Measurements from ENCODE around the gene F12. TPM values are rescaled to one million over a fixed set of nuclear protein-coding genes. Genes with fewer than 3 reads are reported as not detected.

The F12 gene
- total RNA-seq, 1 experiment from 2014 or later: 10.0 TPM

DNA sequence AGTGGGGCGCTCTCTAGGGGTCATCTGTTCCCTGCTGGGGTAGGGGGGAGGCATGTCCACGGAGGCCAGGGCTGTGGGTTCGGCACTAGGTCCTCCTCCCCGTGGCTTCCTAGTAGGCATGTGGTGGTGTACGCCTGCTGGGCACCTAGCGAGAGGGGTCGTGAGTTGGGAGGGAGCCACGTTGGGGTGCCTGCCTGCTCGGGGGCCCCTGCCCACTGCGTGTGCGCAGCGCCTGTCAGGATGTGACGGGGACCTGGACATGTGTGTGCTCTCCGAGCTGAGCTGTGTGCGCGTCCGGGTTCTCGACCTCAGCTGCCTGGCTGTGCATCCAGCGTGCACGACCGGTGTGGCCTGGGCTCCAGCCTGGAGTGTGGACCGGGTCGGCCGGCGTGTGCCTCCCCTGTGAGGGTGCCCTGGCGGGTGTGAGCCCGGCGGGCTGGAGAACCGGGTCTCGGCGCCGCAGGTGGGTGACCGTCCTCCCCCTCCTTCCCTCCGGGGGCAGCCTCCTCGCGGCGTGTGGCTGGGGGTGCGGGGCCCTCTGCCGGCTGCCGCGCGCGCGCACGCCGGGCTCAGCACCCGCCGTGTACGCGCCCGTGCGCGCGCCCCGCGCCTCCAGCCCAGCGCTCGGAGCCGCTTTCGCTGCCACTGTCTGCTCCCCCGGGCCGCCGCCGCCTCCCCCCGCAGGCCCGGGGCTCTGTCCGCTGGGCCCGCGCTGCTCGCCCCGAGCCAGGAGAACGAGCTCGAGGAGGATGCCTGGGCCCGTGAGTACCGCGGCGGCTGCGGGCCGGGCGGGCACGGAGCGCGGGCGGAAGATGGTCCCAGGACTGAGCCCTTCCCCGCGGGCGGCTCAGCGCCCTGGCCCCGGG lies 37.1 kb upstream of the F12 start, which contains the start of gene PRR7:
Gene PRR7, plus strand, starts transcription at position 615 of the 866 bp plus-strand sequence. CDS start 8,254 bp downstream, outside the sequence.
- no peaks in the 10 kb centered on the region for H3K9me3 Mint-ChIP-seq
- ChIA-PET POLR2A (interaction anchor here (0.6 to 5.8 kb wide), 9 partner anchors 9 to 735 kb away, joined by 3 to 38 read pairs (median 5); partner anchors contain the start of genes GRK6 and PDLIM7), CTCF (interaction anchor here (0.6 to 15.8 kb wide), 17 partner anchors 9 to 135 kb away, joined by 3 to 171 read pairs (median 7); partner anchors contain the start of genes GRK6, MXD3 and PDLIM7)
- H3K36me3 Mint-ChIP-seq: no peaks in the 10 kb centered on the region
- peak within 1 kb of the TSS; percentile 66 for H3K4me3 Mint-ChIP-seq
- peak; percentile 60 for DNase-seq (ENCODE audit: low spot score)
- TF ChIP-seq HMGA2 (CRISPR knock-in tag; IDR thresholded peaks at IDR 0.05) (no peak), ZNF423 (CRISPR knock-in tag; IDR thresholded peaks at IDR 0.05) (peak; percentile 49; the same call in 1 of the 2 replicates), ZNF416 (CRISPR knock-in tag; IDR thresholded peaks at IDR 0.05) (0 out of 2 replicates have a peak, but pooled peaks have one; percentile 12), JAZF1 (CRISPR knock-in tag; IDR thresholded peaks at IDR 0.05) (no peak), NFATC4 (CRISPR knock-in tag; IDR thresholded peaks at IDR 0.05) (0 out of 2 replicates have a peak, but pooled peaks have one; percentile 33), GTF2I (CRISPR knock-in tag; conservative IDR thresholded peaks at IDR 0.05) (no peak), TEAD1 (CRISPR knock-in tag; IDR thresholded peaks at IDR 0.05) (peak; percentile 5; the same call in 1 of the 2 replicates), ZNF317 (CRISPR knock-in tag; IDR thresholded peaks at IDR 0.05; ENCODE audit: borderline replicate concordance, low read depth) (no peak), CREM (CRISPR knock-in tag; IDR thresholded peaks at IDR 0.05) (no peak), ESRRA (CRISPR knock-in tag; IDR thresholded peaks at IDR 0.05; ENCODE audit: borderline replicate concordance) (no peak), FOXP1 (CRISPR knock-in tag; IDR thresholded peaks at IDR 0.05; ENCODE audit: borderline replicate concordance) (peak; percentile 52; the same call in 1 of the 2 replicates), EMX1 (CRISPR knock-in tag; IDR thresholded peaks at IDR 0.05) (peak; percentile 44; the same call in 1 of the 2 replicates)
- TF ChIP-seq, protein P1, sequence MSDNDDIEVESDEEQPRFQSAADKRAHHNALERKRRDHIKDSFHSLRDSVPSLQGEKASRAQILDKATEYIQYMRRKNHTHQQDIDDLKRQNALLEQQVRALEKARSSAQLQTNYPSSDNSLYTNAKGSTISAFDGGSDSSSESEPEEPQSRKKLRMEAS (CRISPR knock-in tag; IDR thresholded peaks at IDR 0.05): peak; percentile 57
- TF ChIP-seq, protein P2, sequence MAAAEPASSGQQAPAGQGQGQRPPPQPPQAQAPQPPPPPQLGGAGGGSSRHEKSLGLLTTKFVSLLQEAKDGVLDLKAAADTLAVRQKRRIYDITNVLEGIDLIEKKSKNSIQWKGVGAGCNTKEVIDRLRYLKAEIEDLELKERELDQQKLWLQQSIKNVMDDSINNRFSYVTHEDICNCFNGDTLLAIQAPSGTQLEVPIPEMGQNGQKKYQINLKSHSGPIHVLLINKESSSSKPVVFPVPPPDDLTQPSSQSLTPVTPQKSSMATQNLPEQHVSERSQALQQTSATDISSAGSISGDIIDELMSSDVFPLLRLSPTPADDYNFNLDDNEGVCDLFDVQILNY (CRISPR knock-in tag; IDR thresholded peaks at IDR 0.05): 0 out of 2 replicates have a peak, but pooled peaks have one; percentile 33
- TF ChIP-seq, protein P3, sequence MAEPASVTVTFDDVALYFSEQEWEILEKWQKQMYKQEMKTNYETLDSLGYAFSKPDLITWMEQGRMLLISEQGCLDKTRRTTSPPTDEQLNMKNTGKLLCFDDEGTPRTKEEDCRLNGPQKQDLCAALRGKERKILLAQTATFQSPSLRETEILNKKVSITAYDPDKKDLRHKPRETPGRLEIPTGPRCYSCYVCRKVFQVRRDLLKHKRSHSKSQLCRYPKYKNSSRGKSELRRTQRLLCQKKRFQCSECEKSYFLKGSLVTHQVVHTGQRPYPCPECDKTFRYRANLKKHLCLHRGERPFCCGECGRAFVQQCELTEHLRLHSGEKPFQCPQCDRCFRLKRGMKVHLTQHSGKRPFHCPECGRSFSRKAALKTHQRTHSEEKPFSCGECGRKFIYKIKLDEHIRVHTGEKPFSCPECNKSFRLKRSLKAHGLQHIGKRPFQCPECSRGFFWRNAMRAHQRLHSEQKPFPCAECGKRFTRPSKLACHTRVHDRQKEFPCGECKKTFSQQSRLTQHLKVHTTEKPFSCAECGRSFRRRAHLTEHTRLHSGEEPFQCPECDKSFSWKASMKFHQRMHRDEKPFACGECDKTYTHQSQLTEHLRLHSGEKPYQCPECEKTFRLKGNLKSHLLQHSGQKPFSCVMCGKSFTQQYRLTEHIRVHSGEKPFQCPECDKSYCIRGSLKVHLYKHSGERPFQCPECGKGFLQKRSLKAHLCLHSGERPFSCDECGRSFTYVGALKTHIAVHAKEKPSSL (CRISPR knock-in tag; conservative IDR thresholded peaks at IDR 0.05): 0 out of 2 replicates have a peak, but pooled peaks have one; percentile 49
- TF ChIP-seq, protein P4, sequence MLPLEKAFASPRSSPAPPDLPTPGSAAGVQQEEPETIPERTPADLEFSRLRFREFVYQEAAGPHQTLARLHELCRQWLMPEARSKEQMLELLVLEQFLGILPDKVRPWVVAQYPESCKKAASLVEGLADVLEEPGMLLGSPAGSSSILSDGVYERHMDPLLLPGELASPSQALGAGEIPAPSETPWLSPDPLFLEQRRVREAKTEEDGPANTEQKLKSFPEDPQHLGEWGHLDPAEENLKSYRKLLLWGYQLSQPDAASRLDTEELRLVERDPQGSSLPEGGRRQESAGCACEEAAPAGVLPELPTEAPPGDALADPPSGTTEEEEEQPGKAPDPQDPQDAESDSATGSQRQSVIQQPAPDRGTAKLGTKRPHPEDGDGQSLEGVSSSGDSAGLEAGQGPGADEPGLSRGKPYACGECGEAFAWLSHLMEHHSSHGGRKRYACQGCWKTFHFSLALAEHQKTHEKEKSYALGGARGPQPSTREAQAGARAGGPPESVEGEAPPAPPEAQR (CRISPR knock-in tag; IDR thresholded peaks at IDR 0.05): no peak
- peak; percentile 14 for ATAC-seq
- peaks cover 44% of the 10 kb centered on the region for H3K4me1 Mint-ChIP-seq
- H3K27me3 Mint-ChIP-seq (ENCODE audit: low read depth): peaks cover 41% of the 10 kb centered on the region
- H3K27ac Mint-ChIP-seq: no peak within 1 kb of the TSS

DNA sequence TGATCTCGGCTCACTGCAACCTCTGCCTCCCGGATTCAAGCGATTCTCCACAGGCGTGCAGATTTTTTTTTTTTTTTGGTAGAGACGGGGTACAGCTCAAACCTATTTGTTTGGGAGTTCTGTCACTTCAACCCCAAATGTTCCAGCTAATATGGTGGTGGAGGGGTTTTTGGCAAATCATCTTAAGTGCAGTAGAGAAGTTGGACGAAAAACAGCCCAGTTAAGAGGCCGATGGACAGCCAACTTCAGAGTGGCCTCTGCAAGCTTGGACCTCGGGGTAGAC lies 36.5 kb upstream of the F12 start:
- TF ChIP-seq HMGA2 (CRISPR knock-in tag; IDR thresholded peaks at IDR 0.05) (no peak), JUN (CRISPR knock-in tag; IDR thresholded peaks at IDR 0.05) (no peak), MYBL2 (CRISPR knock-in tag; IDR thresholded peaks at IDR 0.05) (no peak), ATF1 (CRISPR knock-in tag; IDR thresholded peaks at IDR 0.05) (no peak), ZNF138 (CRISPR knock-in tag; conservative IDR thresholded peaks at IDR 0.05) (no peak)
- TF ChIP-seq, protein P5, sequence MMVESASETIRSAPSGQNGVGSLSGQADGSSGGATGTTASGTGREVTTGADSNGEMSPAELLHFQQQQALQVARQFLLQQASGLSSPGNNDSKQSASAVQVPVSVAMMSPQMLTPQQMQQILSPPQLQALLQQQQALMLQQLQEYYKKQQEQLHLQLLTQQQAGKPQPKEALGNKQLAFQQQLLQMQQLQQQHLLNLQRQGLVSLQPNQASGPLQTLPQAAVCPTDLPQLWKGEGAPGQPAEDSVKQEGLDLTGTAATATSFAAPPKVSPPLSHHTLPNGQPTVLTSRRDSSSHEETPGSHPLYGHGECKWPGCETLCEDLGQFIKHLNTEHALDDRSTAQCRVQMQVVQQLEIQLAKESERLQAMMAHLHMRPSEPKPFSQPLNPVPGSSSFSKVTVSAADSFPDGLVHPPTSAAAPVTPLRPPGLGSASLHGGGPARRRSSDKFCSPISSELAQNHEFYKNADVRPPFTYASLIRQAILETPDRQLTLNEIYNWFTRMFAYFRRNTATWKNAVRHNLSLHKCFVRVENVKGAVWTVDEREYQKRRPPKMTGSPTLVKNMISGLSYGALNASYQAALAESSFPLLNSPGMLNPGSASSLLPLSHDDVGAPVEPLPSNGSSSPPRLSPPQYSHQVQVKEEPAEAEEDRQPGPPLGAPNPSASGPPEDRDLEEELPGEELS (CRISPR knock-in tag; IDR thresholded peaks at IDR 0.05): no peak
- TF ChIP-seq, protein P6, sequence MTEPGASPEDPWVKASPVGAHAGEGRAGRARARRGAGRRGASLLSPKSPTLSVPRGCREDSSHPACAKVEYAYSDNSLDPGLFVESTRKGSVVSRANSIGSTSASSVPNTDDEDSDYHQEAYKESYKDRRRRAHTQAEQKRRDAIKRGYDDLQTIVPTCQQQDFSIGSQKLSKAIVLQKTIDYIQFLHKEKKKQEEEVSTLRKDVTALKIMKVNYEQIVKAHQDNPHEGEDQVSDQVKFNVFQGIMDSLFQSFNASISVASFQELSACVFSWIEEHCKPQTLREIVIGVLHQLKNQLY (CRISPR knock-in tag; IDR thresholded peaks at IDR 0.05): no peak
- CTCF ChIA-PET: interaction anchor here (0.9 to 15.8 kb wide), 14 partner anchors 9 to 135 kb away, joined by 3 to 171 read pairs (median 6); partner anchors contain the start of genes GRK6, MXD3 and PDLIM7
- Mint-ChIP-seq H3K27me3 (ENCODE audit: low read depth) (peaks cover 38% of the 10 kb centered on the region), H3K4me1 (peaks cover 44% of the 10 kb centered on the region), H3K27ac (no peak overlapping the region), H3K4me3 (peak overlapping the region; percentile 66), H3K9me3 (no peaks in the 10 kb centered on the region), H3K36me3 (no peaks in the 10 kb centered on the region)
- ATAC-seq (no peak), DNase-seq (ENCODE audit: low spot score) (no peak)
- POLR2A ChIA-PET: interaction anchor here (0.6 to 5.8 kb wide), 10 partner anchors 9 to 735 kb away, joined by 3 to 38 read pairs (median 4); partner anchors contain the start of gene GRK6

All from WTC11 (cell line).